Activated naive CD8-positive, alpha-beta T cell treated with anti-CD3 and anti-CD28 coated beads, Interleukin-2, amount 10 ng/mL, durations not matched to agents 7 days and 5 days (primary cell): ENCODE results near the gene TMEM190. TPM values are rescaled to one million over a fixed set of nuclear protein-coding genes. Genes with fewer than 3 reads are reported as not detected.

Source experiments
- ATAC-seq: fragments of 150-1000 bp; cut with Tn5 transposase; one replicate; pipeline ENCODE4 v1.10.0; 2021; ENCODE audit warnings: low read depth, moderate library complexity
- POLR2A ChIA-PET: fragments of 350-600 bp; sonication (Branson Sonifier 250); formaldehyde crosslinking; loops from one replicate; lab custom pipeline; 2021; ENCODE audit warnings: antibody characterized with exemption; lab: Charles Lee
- DNase-seq: peaks from one replicate; pipeline ENCODE4 v3.0.0; 2021
- H3K27ac Mint-ChIP-seq: one replicate; pipeline ENCODE4 v1.8.0; 2022; ENCODE audit warnings: mild to moderate bottlenecking, mixed read lengths
- H3K27me3 Mint-ChIP-seq: one replicate; pipeline ENCODE4 v1.8.0; 2022; ENCODE audit warnings: mild to moderate bottlenecking, moderate library complexity, mixed read lengths
- H3K36me3 Mint-ChIP-seq: one replicate; pipeline ENCODE4 v1.8.0; 2021; ENCODE audit warnings: mild to moderate bottlenecking, mixed read lengths
- H3K4me1 Mint-ChIP-seq: one replicate; pipeline ENCODE4 v1.8.0; 2021; ENCODE audit warnings: mixed read lengths
- H3K4me3 Mint-ChIP-seq: one replicate; pipeline ENCODE4 v1.8.0; 2022; ENCODE audit warnings: mild to moderate bottlenecking, moderate library complexity, mixed read lengths
- H3K9me3 Mint-ChIP-seq: one replicate; pipeline ENCODE4 v1.8.0; 2021; ENCODE audit warnings: mixed read lengths
- total RNA-seq, 2 experiments: library from RNA; stranded (reverse); gene quantifications; one replicate each; pipeline ENCODE4 v1.2.3, GENCODE V29; 2021

The TMEM190 gene
- total RNA-seq, 2 experiments from 2014 or later, result not detected

GRCh38 chr19:55368701-55369563, 7.7 kb upstream of the TMEM190 start:
- Mint-ChIP-seq H3K9me3 (no peaks in the 10 kb centered on the region), H3K27me3 (peaks cover 37% of the 10 kb centered on the region), H3K4me3 (no peak overlapping the region), H3K36me3 (peaks cover 2% of the 10 kb centered on the region), H3K27ac (no peak overlapping the region), H3K4me1 (peaks cover 5% of the 10 kb centered on the region)
- POLR2A ChIA-PET, result interaction anchor here (2.3 kb wide), 1 partner anchor 15 kb away, joined by 10 read pairs; the partner anchor contains the start of gene TMEM238
- ATAC-seq (peak; percentile 37), DNase-seq (no peak)

- DNase-seq (no peak), ATAC-seq (peak; percentile 27)
- H3K27ac Mint-ChIP-seq, result no peak overlapping the region
- peaks cover 2% of the 10 kb centered on the region for H3K36me3 Mint-ChIP-seq
- peak overlapping the region; percentile 61 for H3K4me3 Mint-ChIP-seq
- no peaks in the 10 kb centered on the region for H3K9me3 Mint-ChIP-seq
- POLR2A ChIA-PET, result interaction anchor here (2.3 kb wide), 1 partner anchor 14 kb away, joined by 10 read pairs; the partner anchor contains the start of gene TMEM238
- H3K4me1 Mint-ChIP-seq, result peaks cover 5% of the 10 kb centered on the region
- H3K27me3 Mint-ChIP-seq, result peaks cover 37% of the 10 kb centered on the region
Observed at GRCh38 chr19:55369653-55370304, 6.8 kb upstream of the TMEM190 start.

- H3K27ac Mint-ChIP-seq, result no peak within 1 kb of the TSS
- H3K9me3 Mint-ChIP-seq, result no peaks in the 10 kb centered on the region
- H3K27me3 Mint-ChIP-seq, result peaks cover 37% of the 10 kb centered on the region
- H3K4me1 Mint-ChIP-seq, result peaks cover 5% of the 10 kb centered on the region
- peak within 1 kb of the TSS; percentile 61 for H3K4me3 Mint-ChIP-seq
- H3K36me3 Mint-ChIP-seq, result peaks cover 2% of the 10 kb centered on the region
- ATAC-seq (peak; percentile 4), DNase-seq (no peak)
- POLR2A ChIA-PET, result interaction anchor here (2.3 kb wide), 1 partner anchor 13 kb away, joined by 10 read pairs; the partner anchor contains the start of gene TMEM238
Observed at GRCh38 chr19:55370305-55370988, 6.2 kb upstream of the TMEM190 start, which contains the start of gene IL11. Gene IL11, minus strand, starts transcription at chr19:55370463. Its CDS starts 153 bp downstream, at chr19:55370310.

GRCh38 chr19:55372316-55373081, 4.1 kb upstream of the TMEM190 start:
- Mint-ChIP-seq H3K4me1 (peaks cover 5% of the 10 kb centered on the region), H3K9me3 (no peaks in the 10 kb centered on the region), H3K27ac (no peak overlapping the region), H3K36me3 (peaks cover 2% of the 10 kb centered on the region), H3K4me3 (no peak overlapping the region), H3K27me3 (peaks cover 40% of the 10 kb centered on the region)
- no peak for DNase-seq
- POLR2A ChIA-PET, result interaction anchor here (0.6 kb wide), 1 partner anchor 42 kb away, joined by 3 read pairs; no protein-coding TSS in a partner anchor
- peak; percentile 17 for ATAC-seq

GRCh38 chr19:55373306-55373992, 3.2 kb upstream of the TMEM190 start:
- Mint-ChIP-seq H3K36me3 (peaks cover 2% of the 10 kb centered on the region), H3K27ac (no peak overlapping the region), H3K4me1 (peaks cover 5% of the 10 kb centered on the region), H3K4me3 (no peak overlapping the region), H3K27me3 (peaks cover 39% of the 10 kb centered on the region), H3K9me3 (no peaks in the 10 kb centered on the region)
- no peak for DNase-seq
- no peak for ATAC-seq
- POLR2A ChIA-PET, result interaction anchor here (0.6 to 1.4 kb wide), 2 partner anchors 11 to 43 kb away, joined by 3 read pairs; partner anchors contain the start of gene TMEM238

- Mint-ChIP-seq H3K4me1 (peaks cover 5% of the 10 kb centered on the region), H3K9me3 (no peaks in the 10 kb centered on the region), H3K27ac (no peak overlapping the region), H3K4me3 (no peak overlapping the region), H3K27me3 (peaks cover 35% of the 10 kb centered on the region), H3K36me3 (peaks cover 2% of the 10 kb centered on the region)
- POLR2A ChIA-PET, result interaction anchor here (1.4 kb wide), 1 partner anchor 10 kb away, joined by 3 read pairs; the partner anchor contains the start of gene TMEM238
- ATAC-seq (no peak), DNase-seq (no peak)
Observed at GRCh38 chr19:55373993-55374757, 2.5 kb upstream of the TMEM190 start.

- H3K27ac Mint-ChIP-seq, result no peak overlapping the region
Observed at GRCh38 chr19:55377356-55378131, 918 bp downstream of the TMEM190 start.

GRCh38 chr19:55379174-55379573, 2.5 kb downstream of the TMEM190 start:
- Mint-ChIP-seq H3K9me3 (peaks cover 2% of the 10 kb centered on the region), H3K4me1 (peaks cover 19% of the 10 kb centered on the region), H3K27ac (no peak overlapping the region), H3K4me3 (no peak overlapping the region), H3K27me3 (peaks cover 6% of the 10 kb centered on the region), H3K36me3 (peaks cover 18% of the 10 kb centered on the region)
- no peak for ATAC-seq
- no peak for DNase-seq
- POLR2A ChIA-PET, result no interaction called here

More at GRCh38 chr19:55377356-55378131, 918 bp downstream of the TMEM190 start:
- ATAC-seq, result no peak
- POLR2A ChIA-PET, result no interaction called here
- Mint-ChIP-seq H3K36me3 (peaks cover 16% of the 10 kb centered on the region), H3K9me3 (peaks cover 2% of the 10 kb centered on the region), H3K27me3 (peaks cover 11% of the 10 kb centered on the region), H3K4me3 (no peak overlapping the region), H3K4me1 (peaks cover 16% of the 10 kb centered on the region)
- no peak for DNase-seq

- ATAC-seq, result no peak
- Mint-ChIP-seq H3K9me3 (peaks cover 2% of the 10 kb centered on the region), H3K27me3 (no peaks in the 10 kb centered on the region), H3K4me1 (peaks cover 29% of the 10 kb centered on the region), H3K27ac (no peak overlapping the region), H3K36me3 (peaks cover 31% of the 10 kb centered on the region), H3K4me3 (peak overlapping the region; percentile 92)
- no peak for DNase-seq
- POLR2A ChIA-PET, result interaction anchor here (1.3 to 3.2 kb wide), 2 partner anchors 25 to 43 kb away, joined by 3 to 62 read pairs; partner anchors contain the start of gene UBE2S
Observed at GRCh38 chr19:55382013-55382412, 5.4 kb downstream of the TMEM190 start.

- ATAC-seq (no peak), DNase-seq (no peak)
- H3K9me3 Mint-ChIP-seq, result peaks cover 2% of the 10 kb centered on the region
- peaks cover 37% of the 10 kb centered on the region for H3K36me3 Mint-ChIP-seq
- H3K27me3 Mint-ChIP-seq, result no peaks in the 10 kb centered on the region
- H3K4me1 Mint-ChIP-seq, result peaks cover 34% of the 10 kb centered on the region
- H3K27ac Mint-ChIP-seq, result peak overlapping the region; percentile 93
- peak overlapping the region; percentile 92 for H3K4me3 Mint-ChIP-seq
- POLR2A ChIA-PET, result interaction anchor here (1.3 to 3.2 kb wide), 9 partner anchors 13 to 241 kb away, joined by 3 to 62 read pairs (median 10); partner anchors contain the start of genes IL11, PPP6R1 and UBE2S
Observed at GRCh38 chr19:55382522-55383054, 6.0 kb downstream of the TMEM190 start.
